NB4 (cell line): ENCODE measurements around the gene FAM118A.
"Not testable (repeated sequence)": the region's sequence is repeated elsewhere in the genome, so short reads cannot be mapped to it uniquely, and the experiment has no call there.

Experiments
- DNase-seq: peaks from one replicate; pipeline ENCODE4 v3.0.0; 2010; ENCODE audit warnings: low read depth
- H3K4me3 ChIP-seq: one replicate; pipeline ENCODE4 v1.5.1; 2011; ENCODE audit warnings: mild to moderate bottlenecking, low read depth, low read length, moderate library complexity
- CTCF ChIP-seq: IDR thresholded peaks from one replicate; pipeline ENCODE4 v1.5.1; 2012; ENCODE audit warnings: low read depth, low read length
- MAX ChIP-seq: IDR thresholded peaks from 2 replicates; pipeline ENCODE4 v1.6.1; 2011; ENCODE audit warnings: low read depth, low read length
- MYC ChIP-seq: IDR thresholded peaks from 2 replicates; pipeline ENCODE4 v1.6.1; 2011; ENCODE audit warnings: low read depth, low read length
- POLR2A ChIP-seq: IDR thresholded peaks from 2 replicates; pipeline ENCODE4 v1.6.1; 2011; ENCODE audit warnings: mild to moderate bottlenecking; ENCODE audit not compliant: insufficient read length; ENCODE audit errors: extremely low read depth

FAM118A gene

DNA sequence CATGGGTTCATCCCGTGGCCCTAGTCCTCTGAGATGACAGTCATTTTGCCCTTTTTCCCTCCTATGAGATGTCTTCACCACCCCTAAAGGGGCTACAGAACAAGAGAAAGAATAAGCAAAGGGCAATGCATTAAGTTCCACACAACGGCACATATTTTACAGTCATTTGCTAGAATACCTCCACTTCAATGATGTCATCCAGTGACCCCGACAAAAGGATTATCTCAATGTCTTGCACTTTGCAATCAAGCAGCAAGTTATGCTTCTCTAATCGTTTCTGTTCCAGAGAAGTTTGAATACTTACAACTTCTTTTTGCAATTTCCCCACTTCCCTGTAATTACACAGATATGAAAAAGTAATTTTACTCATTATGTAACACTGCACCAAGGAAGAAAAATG lies 49.9 kb downstream of the FAM118A start:
- no peak overlapping the region for H3K4me3 ChIP-seq
- TF ChIP-seq CTCF: no peak
- TF ChIP-seq MYC: no peak
- no peak for TF ChIP-seq POLR2A
- no peak for DNase-seq

- TF ChIP-seq POLR2A (no peak), MYC (no peak), MAX (no peak), CTCF (no peak)
- no peak overlapping the region for H3K4me3 ChIP-seq
- no peak for DNase-seq
These were observed 57.0 kb downstream of the FAM118A start for GRCh38 chr22:45366713-45367112.

GRCh38 chr22:45373592-45373991 lies 63.9 kb downstream of the FAM118A start:
- not testable (repeated sequence) for DNase-seq, H3K4me3 ChIP-seq

DNA sequence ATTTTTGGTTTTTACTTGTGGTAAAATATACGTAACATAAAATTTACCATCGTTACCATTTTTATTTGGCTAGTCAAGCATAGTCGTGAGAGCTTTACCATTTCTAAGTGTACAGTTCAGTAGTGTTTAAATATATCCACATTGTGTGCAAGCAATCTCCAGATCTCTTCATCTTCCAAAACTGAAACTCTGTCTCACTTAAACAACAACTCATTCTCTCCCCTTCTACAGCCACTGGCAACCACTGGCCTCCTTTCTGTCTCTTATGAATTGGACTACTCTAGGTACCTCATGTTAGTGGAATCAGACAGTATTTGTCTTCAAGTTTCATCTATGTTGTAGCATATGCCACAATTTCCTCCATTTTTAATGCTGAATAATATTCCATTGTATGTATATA lies 66.3 kb downstream of the FAM118A start:
- H3K4me3 ChIP-seq: no peak overlapping the region

DNA sequence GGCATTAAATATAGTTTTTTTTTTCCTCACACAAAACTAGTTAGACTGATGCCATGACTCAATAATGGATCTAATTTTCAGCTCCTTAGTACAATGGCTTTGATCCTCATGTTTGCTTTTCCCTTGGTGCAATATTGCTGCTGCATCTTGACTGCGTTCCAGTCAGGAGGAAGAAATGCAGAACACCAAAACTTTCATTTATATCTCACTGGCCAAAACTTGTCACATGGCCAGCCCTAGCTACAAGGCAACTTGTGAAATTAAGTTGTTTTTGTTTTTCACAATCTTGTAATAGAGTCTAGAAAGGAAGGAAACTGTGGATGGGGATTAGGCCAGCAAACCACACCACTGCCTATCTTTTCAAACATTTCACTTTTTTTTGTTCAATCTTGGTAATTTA lies 67.0 kb downstream of the FAM118A start:
- no peak overlapping the region for H3K4me3 ChIP-seq
- DNase-seq: no peak
- TF ChIP-seq POLR2A: no peak
- no peak for TF ChIP-seq MAX
- TF ChIP-seq MYC: no peak
- TF ChIP-seq CTCF: no peak

More for the DNA sequence above, 66.3 kb downstream of the FAM118A start:
- DNase-seq: no peak
- no peak for TF ChIP-seq CTCF
- TF ChIP-seq MYC: no peak
- TF ChIP-seq MAX: no peak
- no peak for TF ChIP-seq POLR2A

DNA sequence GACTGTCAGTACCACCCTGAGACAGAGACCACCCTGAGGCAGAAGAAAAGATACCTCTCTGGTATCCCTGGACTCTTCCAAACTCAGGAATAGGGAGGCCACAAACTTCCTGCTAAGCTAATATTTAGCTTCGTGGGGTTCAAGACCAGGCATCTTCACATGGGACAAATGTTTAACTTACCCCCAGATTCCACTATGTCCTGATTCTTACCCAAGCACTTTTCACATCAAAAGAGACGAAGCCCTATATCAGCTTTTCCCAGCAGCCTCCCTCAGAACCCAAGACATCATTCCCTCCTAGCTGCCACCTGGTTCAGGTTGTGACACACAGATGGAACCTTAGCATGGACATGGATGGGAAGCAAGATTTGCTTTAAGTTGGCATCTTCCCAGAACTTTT lies 71.6 kb downstream of the FAM118A start:
- TF ChIP-seq CTCF: no peak
- no peak for TF ChIP-seq MAX
- TF ChIP-seq MYC: no peak
- no peak for TF ChIP-seq POLR2A
- no peak overlapping the region for H3K4me3 ChIP-seq
- no peak for DNase-seq
